K562 (cell line): Measurements from ENCODE around the gene HERC3. TPM values are rescaled to one million over a fixed set of nuclear protein-coding genes. Genes with fewer than 3 reads are reported as not detected.

ENCODE experiments used
- ATAC-seq: fragments of 200-7000 bp; cut with Tn5 transposase; 3 replicates; pipeline ENCODE4 v1.9.1; 2020; ENCODE audit warnings: moderate library complexity
- BruUV-seq: library from RNA; stranded (reverse); fragments of 400-500 nt; replicated peaks from 2 replicates; lab custom pipeline; 2021; lab: Mats Ljungman, UMichigan
- CTCF ChIA-PET: fragments of 300-600 bp; formaldehyde crosslinking; extraction: SDS; loops from one replicate; lab custom pipeline; 2021; ENCODE audit warnings: low intra/inter-chr PET ratio; lab: Yijun Ruan, JAX
- POLR2A ChIA-PET: fragments of 300-600, 350-650 bp; sonication (Branson Sonifier 250); formaldehyde crosslinking; extraction: SDS; loops from one replicate; lab custom pipeline; 2021; ENCODE audit warnings: antibody characterized with exemption, inconsistent platforms; lab: Yijun Ruan, JAX
- DNase-seq, 4 experiments: peaks; one replicate each; pipeline versions ENCODE4 v3.0.0 to v3.0.0-alpha.2; 2011 to 2018; ENCODE audit warnings: low spot score in 3 of 4, mixed read lengths in 3 of 4; ENCODE audit errors: extremely low read depth in 1 of 4
- FAIRE-seq: peaks from 2 replicates; lab custom pipeline; 2011; peaks lifted over from hg19 to GRCh38; lab: Jason Lieb, UNC
- H2AFZ ChIP-seq: 2 replicates; pipeline ENCODE4 v1.6.0; 2011; ENCODE audit warnings: low read depth, low read length, control low read depth, inconsistent platforms
- H3K27ac ChIP-seq: fragments of 200-600 bp; 3 replicates; pipeline ENCODE4 v1.8.0; 2011; ENCODE audit warnings: low read depth, mild to moderate bottlenecking, control low read depth, inconsistent platforms, low read length, moderate library complexity, mixed read lengths; ENCODE audit errors: extremely low read depth
- H3K27me3 ChIP-seq, 2 experiments: fragments of 300-600 bp in 1 of 2; 2 replicates in 1 of 2; 3 replicates in 1 of 2; pipeline versions ENCODE4 v1.6.0 to v1.8.0; 2011; ENCODE audit warnings: inconsistent platforms in 2 of 2, low read length in 2 of 2, mild to moderate bottlenecking in 1 of 2, mixed read lengths in 1 of 2, moderate library complexity in 1 of 2; ENCODE audit not compliant: control insufficient read depth in 2 of 2, insufficient read depth in 2 of 2
- H3K36me3 ChIP-seq: fragments of 300-600 bp; 3 replicates; pipeline ENCODE4 v1.8.0; 2011; ENCODE audit warnings: mild to moderate bottlenecking, low read length, inconsistent platforms; ENCODE audit not compliant: control insufficient read depth, insufficient read depth
- H3K4me1 ChIP-seq, 2 experiments: fragments of 200-600 bp in 1 of 2; replicated peaks in 1 of 2; 2 replicates in 1 of 2; 3 replicates in 1 of 2; pipeline versions ENCODE4 v1.5.1 to v1.8.0; 2011; ENCODE audit warnings: inconsistent platforms in 2 of 2, low read length in 2 of 2, mild to moderate bottlenecking in 1 of 2, mixed read lengths in 1 of 2, moderate library complexity in 1 of 2; ENCODE audit not compliant: control insufficient read depth in 2 of 2, insufficient read depth in 2 of 2
- H3K4me2 ChIP-seq: 2 replicates; pipeline ENCODE4 v1.6.1; 2011; ENCODE audit warnings: low read length, control low read depth, inconsistent platforms, mixed read lengths; ENCODE audit not compliant: insufficient read depth
- H3K4me3 ChIP-seq: fragments of 200-600 bp; sonication (generic), shearing (Covaris generic); 2 replicates; pipeline ENCODE4 v1.5.1; 2016; ENCODE audit warnings: control low read depth, inconsistent platforms
- H3K79me2 ChIP-seq: fragments of 200-600 bp; 3 replicates; pipeline ENCODE4 v1.8.0; 2011; ENCODE audit warnings: low read length, inconsistent platforms; ENCODE audit not compliant: control insufficient read depth, insufficient read depth
- H3K9ac ChIP-seq, 2 experiments: 2 replicates each; pipeline versions ENCODE4 v1.6.0 to v1.6.1; 2011; ENCODE audit warnings: low read depth in 2 of 2, low read length in 2 of 2, control low read depth in 1 of 2, inconsistent platforms in 1 of 2, mild to moderate bottlenecking in 1 of 2, mixed read lengths in 1 of 2; ENCODE audit not compliant: insufficient read depth in 1 of 2
- H3K9me1 ChIP-seq: one replicate; pipeline ENCODE4 v1.6.0; 2011; ENCODE audit warnings: inconsistent platforms, mild to moderate bottlenecking, low read length, moderate library complexity; ENCODE audit not compliant: control insufficient read depth, insufficient read depth
- H3K9me3 ChIP-seq: replicated peaks from 2 replicates; pipeline ENCODE4 v1.5.1; 2011; ENCODE audit warnings: low read depth, low read length, inconsistent platforms; ENCODE audit not compliant: control insufficient read depth, insufficient read depth
- H4K20me1 ChIP-seq: replicated peaks from 2 replicates; pipeline ENCODE4 v1.6.1; 2011; ENCODE audit warnings: low read length, inconsistent platforms, mixed read lengths; ENCODE audit not compliant: control insufficient read depth, insufficient read depth
- CXXC5 ChIP-seq: fragments of 250-450 bp; sonication (Bioruptor Pico); IDR thresholded peaks from 2 replicates; pipeline ENCODE4 v1.8.0; 2022; ENCODE audit warnings: inconsistent platforms, mild to moderate bottlenecking, moderate library complexity
- ETV6 ChIP-seq, 3 experiments: fragments of 150-350 bp in 1 of 3; sonication (generic) in 1 of 3; formaldehyde crosslinking in 1 of 3; IDR thresholded peaks; 2 replicates each; pipeline versions ENCODE4 v1.6.1 to v1.8.0; 2014 to 2022; ENCODE audit warnings: borderline replicate concordance in 2 of 3, low read depth in 2 of 3, antibody characterized with exemption in 1 of 3, low read length in 1 of 3, mild to moderate bottlenecking in 1 of 3, missing genetic modification reagents in 1 of 3
- FOXJ3 ChIP-seq: sonication (generic); formaldehyde crosslinking; IDR thresholded peaks from 2 replicates; pipeline ENCODE4 v1.4.0; 2020; ENCODE audit warnings: mild to moderate bottlenecking, missing genetic modification reagents
- GABPA ChIP-seq: fragments of 200-800 bp; sonication (Bioruptor generic); conservative IDR thresholded peaks from 2 replicates; pipeline ENCODE4 v1.6.1; 2016; ENCODE audit warnings: low read depth, missing genetic modification characterization, missing compliant biosample characterization
- HNRNPL ChIP-seq: fragments of 200-400 bp; formaldehyde crosslinking; IDR thresholded peaks from 2 replicates; pipeline ENCODE4 v1.6.1; 2017; ENCODE audit warnings: low read depth, mild to moderate bottlenecking, low read length
- MED1 ChIP-seq: sonication (generic); formaldehyde crosslinking; IDR thresholded peaks from 2 replicates; pipeline ENCODE4 v1.8.1; 2023; ENCODE audit warnings: missing genetic modification reagents, borderline replicate concordance
- POLR2AphosphoS2 ChIP-seq: IDR thresholded peaks from 2 replicates; pipeline ENCODE4 v1.6.1; 2012; ENCODE audit warnings: low read length, improper control_type of control experiment
- PTBP1 ChIP-seq: fragments of 200-400 bp; formaldehyde crosslinking; IDR thresholded peaks from 2 replicates; pipeline ENCODE4 v1.6.1; 2017; ENCODE audit warnings: low read depth, low read length
- WHSC1 ChIP-seq: IDR thresholded peaks from one replicate; pipeline ENCODE4 v1.6.1; 2012; ENCODE audit warnings: low read length, control low read depth, inconsistent platforms
- ZNF41 ChIP-seq: fragments of 250-450 bp; sonication (Bioruptor Pico); conservative IDR thresholded peaks from 2 replicates; pipeline ENCODE4 v1.4.0; 2020; ENCODE audit warnings: mild to moderate bottlenecking
- ZNF512 ChIP-seq: IDR thresholded peaks from 2 replicates; pipeline ENCODE4 v1.6.1; 2016; ENCODE audit warnings: missing genetic modification characterization, missing compliant biosample characterization
- WGBS: fragments of 100-300 bp; shearing (Covaris generic); methylation state at CpG from one replicate; pipeline ENCODE4 v1.1.6; 2016; ENCODE audit warnings: low coverage, mixed read lengths; ENCODE audit not compliant: insufficient coverage; ENCODE audit errors: missing lambda C conversion rate; 5-methylcytosine and 5-hydroxymethylcytosine counted together
- in situ Hi-C: fragments of 300-500 bp; cut with MboI; formaldehyde crosslinking; loops from 4 replicates; pipeline ENCODE4 v1.15.0; 2018; ENCODE audit warnings: inconsistent platforms, mixed read lengths
- intact Hi-C: fragments of 100-400 bp; cut with micrococcal nuclease; formaldehyde crosslinking; loops from 2 replicates; pipeline ENCODE4 v1.14.2; 2022
- polyA plus RNA-seq, 8 experiments: library from polyadenylated mRNA; depleted of rRNA in 4 of 8; stranded (reverse) in 5 of 8; unstranded in 3 of 8; fragments of >200 nt; fragmentation: Nextera tagmentation in 2 of 8; fragmentation: Illumina TruSeq in 1 of 8; extraction: Ambion mirVana in 2 of 8; extraction: Trizol in 1 of 8; gene quantifications; 2 replicates each; pipeline versions ENCODE4 v1.2.1 to v1.2.3, GENCODE V29; 2011 to 2014; ENCODE audit warnings: inconsistent platforms in 1 of 8, missing spikeins in 1 of 8
- total RNA-seq, 7 experiments: library from RNA; depleted of rRNA in 6 of 7; stranded (reverse); fragments of >200 nt in 6 of 7; fragmentation: Illumina TruSeq in 2 of 7; extraction: Trizol in 2 of 7; gene quantifications; 2 replicates each; pipeline versions ENCODE4 v1.2.1 to v1.2.3, GENCODE V29; 2011 to 2021; ENCODE audit warnings: low replicate concordance in 1 of 7
- TF ChIP-seq, protein P1 (sequence below), 2 experiments: fragments of 450-650 bp; formaldehyde crosslinking in 1 of 2; IDR thresholded peaks; 2 replicates each; pipeline versions ENCODE4 v1.4.0 to v1.6.1; 2014 to 2020; ENCODE audit warnings: mild to moderate bottlenecking in 2 of 2, borderline replicate concordance in 1 of 2, low read depth in 1 of 2

Gene HERC3
- total and polyA plus RNA-seq, 9 of the 15 experiments (the other 6 are each of a cell fraction or from before 2014, with no cell fraction given), result 1.8 to 13.1 (median 7.6) TPM

GRCh38 chr4:88730811-88731210 is 138.5 kb downstream of the HERC3 start (continued):
- TF ChIP-seq, protein P1, sequence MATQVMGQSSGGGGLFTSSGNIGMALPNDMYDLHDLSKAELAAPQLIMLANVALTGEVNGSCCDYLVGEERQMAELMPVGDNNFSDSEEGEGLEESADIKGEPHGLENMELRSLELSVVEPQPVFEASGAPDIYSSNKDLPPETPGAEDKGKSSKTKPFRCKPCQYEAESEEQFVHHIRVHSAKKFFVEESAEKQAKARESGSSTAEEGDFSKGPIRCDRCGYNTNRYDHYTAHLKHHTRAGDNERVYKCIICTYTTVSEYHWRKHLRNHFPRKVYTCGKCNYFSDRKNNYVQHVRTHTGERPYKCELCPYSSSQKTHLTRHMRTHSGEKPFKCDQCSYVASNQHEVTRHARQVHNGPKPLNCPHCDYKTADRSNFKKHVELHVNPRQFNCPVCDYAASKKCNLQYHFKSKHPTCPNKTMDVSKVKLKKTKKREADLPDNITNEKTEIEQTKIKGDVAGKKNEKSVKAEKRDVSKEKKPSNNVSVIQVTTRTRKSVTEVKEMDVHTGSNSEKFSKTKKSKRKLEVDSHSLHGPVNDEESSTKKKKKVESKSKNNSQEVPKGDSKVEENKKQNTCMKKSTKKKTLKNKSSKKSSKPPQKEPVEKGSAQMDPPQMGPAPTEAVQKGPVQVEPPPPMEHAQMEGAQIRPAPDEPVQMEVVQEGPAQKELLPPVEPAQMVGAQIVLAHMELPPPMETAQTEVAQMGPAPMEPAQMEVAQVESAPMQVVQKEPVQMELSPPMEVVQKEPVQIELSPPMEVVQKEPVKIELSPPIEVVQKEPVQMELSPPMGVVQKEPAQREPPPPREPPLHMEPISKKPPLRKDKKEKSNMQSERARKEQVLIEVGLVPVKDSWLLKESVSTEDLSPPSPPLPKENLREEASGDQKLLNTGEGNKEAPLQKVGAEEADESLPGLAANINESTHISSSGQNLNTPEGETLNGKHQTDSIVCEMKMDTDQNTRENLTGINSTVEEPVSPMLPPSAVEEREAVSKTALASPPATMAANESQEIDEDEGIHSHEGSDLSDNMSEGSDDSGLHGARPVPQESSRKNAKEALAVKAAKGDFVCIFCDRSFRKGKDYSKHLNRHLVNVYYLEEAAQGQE (IDR thresholded peaks at IDR 0.05; ENCODE audit: borderline replicate concordance), result no peak
- TF ChIP-seq, protein P1 (CRISPR knock-in tag; IDR thresholded peaks at IDR 0.05; ENCODE audit: low read depth), result no peak
- no peak for TF ChIP-seq ZNF41

- H3K9me3 ChIP-seq, result no peaks in the 10 kb centered on the region
- H3K79me2 ChIP-seq, result no peaks in the 10 kb centered on the region
- H3K27me3 ChIP-seq, result no peaks in the 10 kb centered on the region
- H3K27ac ChIP-seq, result no peak overlapping the region
- ChIA-PET POLR2A (no interaction called here), CTCF (no interaction called here)
- no peak overlapping the region for H3K4me3 ChIP-seq
- no peak overlapping the region for H3K4me2 ChIP-seq
- FAIRE-seq (no peak), ATAC-seq (no peak), DNase-seq (no peak)
- no peak for TF ChIP-seq WHSC1
- TF ChIP-seq GABPA, result no peak
- TF ChIP-seq HNRNPL, result no peak
- TF ChIP-seq PTBP1, result no peak
- no peak for TF ChIP-seq ZNF512 (tag)
- TF ChIP-seq ETV6 (IDR thresholded peaks at IDR 0.05; ENCODE audit: borderline replicate concordance in 1 of 2, low read depth in 2 of 2, low read length in 1 of 2), result no peak
- no peak for TF ChIP-seq ETV6 (CRISPR knock-in tag; IDR thresholded peaks at IDR 0.05; ENCODE audit: borderline replicate concordance)
- no peak for TF ChIP-seq FOXJ3 (CRISPR knock-in tag)
- no peak for TF ChIP-seq POLR2AphosphoS2
- no peak for TF ChIP-seq MED1 (CRISPR knock-in tag)
- TF ChIP-seq CXXC5 (CRISPR knock-in tag), result no peak
- in situ Hi-C loops (no loop called here), intact Hi-C loops (no loop called here)
- H3K9ac ChIP-seq, result no peak overlapping the region
- peaks cover 0 to 2% of the 10 kb centered on the region in 2 experiments; a peak in 1 of 5 replicates for H3K4me1 ChIP-seq
- WGBS, result 83% methylated on average over 2 of the region's 4 CpGs
- no peak overlapping the region for H2AFZ ChIP-seq
- peaks cover 58% of the 10 kb centered on the region; the same call in 2 of the 3 replicates for H3K36me3 ChIP-seq
- H4K20me1 ChIP-seq, result no peaks in the 10 kb centered on the region
- H3K9me1 ChIP-seq, result no peaks in the 10 kb centered on the region
- BruUV-seq, result no TSS peak
These were observed 139.1 kb downstream of the HERC3 start for GRCh38 chr4:88731381-88731780.
